ENCODE measurements around the gene GAA. TPM values are rescaled to one million over a fixed set of nuclear protein-coding genes. Genes with fewer than 3 reads are reported as not detected.

GAA gene
- total and polyA plus RNA-seq, 2 of the 13 experiments (the other 11 are each of a cell fraction or from before 2014, with no cell fraction given): 21.6 to 36.4 TPM

DNA sequence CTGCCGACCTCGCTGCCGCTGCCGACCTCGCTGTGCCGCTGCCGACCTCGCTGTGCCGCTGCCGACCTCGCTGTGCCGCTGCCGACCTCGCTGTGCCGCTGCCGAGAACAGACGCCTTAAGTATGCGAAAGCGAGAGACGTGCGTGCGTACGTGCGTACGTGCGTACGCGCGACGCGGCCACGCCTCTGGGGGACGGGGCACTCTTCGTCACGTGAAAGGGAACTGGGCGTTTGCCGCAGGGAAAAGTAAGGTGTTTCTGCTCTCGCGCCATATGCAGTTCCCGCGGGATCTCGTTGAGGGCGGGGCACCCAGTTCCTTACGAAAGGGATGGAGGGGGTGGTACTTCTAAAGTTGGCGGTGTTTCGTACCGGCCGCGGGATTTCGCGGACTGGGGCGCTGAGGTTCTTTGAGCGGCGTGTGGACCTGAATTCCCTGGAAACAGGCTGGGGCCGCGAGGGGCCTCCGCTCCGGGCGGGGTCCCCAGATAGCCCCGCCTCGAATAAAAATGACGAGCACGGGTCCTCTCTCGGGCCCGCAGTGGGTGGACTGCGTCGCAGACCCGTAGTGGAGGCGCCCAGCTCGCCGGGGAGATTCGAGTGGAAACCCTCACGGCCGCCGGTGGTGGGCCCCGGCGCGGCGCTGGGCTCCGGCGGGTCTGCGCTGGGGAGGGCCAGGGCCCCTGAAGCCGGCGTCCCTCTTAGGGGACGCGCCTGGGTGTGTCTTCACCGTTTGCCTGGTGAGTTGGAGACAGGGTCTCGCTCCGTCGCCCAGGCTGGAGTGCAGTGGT is 45.8 kb downstream of the GAA start, which contains the start of gene EIF4A3 (continued):
- TF ChIP-seq DZIP1 (CRISPR knock-in tag; IDR thresholded peaks at IDR 0.05): peak; percentile 62; the same call in 1 of the 2 replicates
- TF ChIP-seq SUZ12 (IDR thresholded peaks at IDR 0.05; ENCODE audit: low read depth, low read length): no peak
- peak; percentile 16 for TF ChIP-seq CBX1 (IDR thresholded peaks at IDR 0.05; ENCODE audit: low read depth)
- TF ChIP-seq, protein P1, sequence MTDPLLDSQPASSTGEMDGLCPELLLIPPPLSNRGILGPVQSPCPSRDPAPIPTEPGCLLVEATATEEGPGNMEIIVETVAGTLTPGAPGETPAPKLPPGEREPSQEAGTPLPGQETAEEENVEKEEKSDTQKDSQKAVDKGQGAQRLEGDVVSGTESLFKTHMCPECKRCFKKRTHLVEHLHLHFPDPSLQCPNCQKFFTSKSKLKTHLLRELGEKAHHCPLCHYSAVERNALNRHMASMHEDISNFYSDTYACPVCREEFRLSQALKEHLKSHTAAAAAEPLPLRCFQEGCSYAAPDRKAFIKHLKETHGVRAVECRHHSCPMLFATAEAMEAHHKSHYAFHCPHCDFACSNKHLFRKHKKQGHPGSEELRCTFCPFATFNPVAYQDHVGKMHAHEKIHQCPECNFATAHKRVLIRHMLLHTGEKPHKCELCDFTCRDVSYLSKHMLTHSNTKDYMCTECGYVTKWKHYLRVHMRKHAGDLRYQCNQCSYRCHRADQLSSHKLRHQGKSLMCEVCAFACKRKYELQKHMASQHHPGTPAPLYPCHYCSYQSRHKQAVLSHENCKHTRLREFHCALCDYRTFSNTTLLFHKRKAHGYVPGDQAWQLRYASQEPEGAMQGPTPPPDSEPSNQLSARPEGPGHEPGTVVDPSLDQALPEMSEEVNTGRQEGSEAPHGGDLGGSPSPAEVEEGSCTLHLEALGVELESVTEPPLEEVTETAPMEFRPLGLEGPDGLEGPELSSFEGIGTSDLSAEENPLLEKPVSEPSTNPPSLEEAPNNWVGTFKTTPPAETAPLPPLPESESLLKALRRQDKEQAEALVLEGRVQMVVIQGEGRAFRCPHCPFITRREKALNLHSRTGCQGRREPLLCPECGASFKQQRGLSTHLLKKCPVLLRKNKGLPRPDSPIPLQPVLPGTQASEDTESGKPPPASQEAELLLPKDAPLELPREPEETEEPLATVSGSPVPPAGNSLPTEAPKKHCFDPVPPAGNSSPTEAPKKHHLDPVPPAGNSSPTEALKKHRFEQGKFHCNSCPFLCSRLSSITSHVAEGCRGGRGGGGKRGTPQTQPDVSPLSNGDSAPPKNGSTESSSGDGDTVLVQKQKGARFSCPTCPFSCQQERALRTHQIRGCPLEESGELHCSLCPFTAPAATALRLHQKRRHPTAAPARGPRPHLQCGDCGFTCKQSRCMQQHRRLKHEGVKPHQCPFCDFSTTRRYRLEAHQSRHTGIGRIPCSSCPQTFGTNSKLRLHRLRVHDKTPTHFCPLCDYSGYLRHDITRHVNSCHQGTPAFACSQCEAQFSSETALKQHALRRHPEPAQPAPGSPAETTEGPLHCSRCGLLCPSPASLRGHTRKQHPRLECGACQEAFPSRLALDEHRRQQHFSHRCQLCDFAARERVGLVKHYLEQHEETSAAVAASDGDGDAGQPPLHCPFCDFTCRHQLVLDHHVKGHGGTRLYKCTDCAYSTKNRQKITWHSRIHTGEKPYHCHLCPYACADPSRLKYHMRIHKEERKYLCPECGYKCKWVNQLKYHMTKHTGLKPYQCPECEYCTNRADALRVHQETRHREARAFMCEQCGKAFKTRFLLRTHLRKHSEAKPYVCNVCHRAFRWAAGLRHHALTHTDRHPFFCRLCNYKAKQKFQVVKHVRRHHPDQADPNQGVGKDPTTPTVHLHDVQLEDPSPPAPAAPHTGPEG (CRISPR knock-in tag; IDR thresholded peaks at IDR 0.05): peak; percentile 82; the same call in 1 of the 2 replicates
- TF ChIP-seq SOX5 (CRISPR knock-in tag; IDR thresholded peaks at IDR 0.05; ENCODE audit: borderline replicate concordance): peak; percentile 78
- peak; percentile 80; the same call in 1 of the 2 replicates for TF ChIP-seq ZNF253 (CRISPR knock-in tag; IDR thresholded peaks at IDR 0.05; ENCODE audit: borderline replicate concordance)
- no peak for TF ChIP-seq ZNF549 (CRISPR knock-in tag; IDR thresholded peaks at IDR 0.05)
- TF ChIP-seq NCOR1 (IDR thresholded peaks at IDR 0.05; ENCODE audit: borderline replicate concordance, low read length): peak; percentile 27; the same call in 1 of the 2 replicates
- peak; percentile 94 for TF ChIP-seq ZNF776 (CRISPR knock-in tag; IDR thresholded peaks at IDR 0.05)
- peak; percentile 96 for TF ChIP-seq ARNTL (CRISPR knock-in tag; IDR thresholded peaks at IDR 0.05)
- peak; percentile 56; the same call in 1 of the 2 replicates for TF ChIP-seq CEBPB (IDR thresholded peaks at IDR 0.05; ENCODE audit: borderline replicate concordance, low read depth, low read length)
- 0 out of 2 replicates have a peak, but pooled peaks have one; percentile 91 for TF ChIP-seq SRY (CRISPR knock-in tag; IDR thresholded peaks at IDR 0.05)
- TF ChIP-seq HNRNPL (IDR thresholded peaks at IDR 0.05; ENCODE audit: low read depth, low read length): no peak
- TF ChIP-seq, protein P2, sequence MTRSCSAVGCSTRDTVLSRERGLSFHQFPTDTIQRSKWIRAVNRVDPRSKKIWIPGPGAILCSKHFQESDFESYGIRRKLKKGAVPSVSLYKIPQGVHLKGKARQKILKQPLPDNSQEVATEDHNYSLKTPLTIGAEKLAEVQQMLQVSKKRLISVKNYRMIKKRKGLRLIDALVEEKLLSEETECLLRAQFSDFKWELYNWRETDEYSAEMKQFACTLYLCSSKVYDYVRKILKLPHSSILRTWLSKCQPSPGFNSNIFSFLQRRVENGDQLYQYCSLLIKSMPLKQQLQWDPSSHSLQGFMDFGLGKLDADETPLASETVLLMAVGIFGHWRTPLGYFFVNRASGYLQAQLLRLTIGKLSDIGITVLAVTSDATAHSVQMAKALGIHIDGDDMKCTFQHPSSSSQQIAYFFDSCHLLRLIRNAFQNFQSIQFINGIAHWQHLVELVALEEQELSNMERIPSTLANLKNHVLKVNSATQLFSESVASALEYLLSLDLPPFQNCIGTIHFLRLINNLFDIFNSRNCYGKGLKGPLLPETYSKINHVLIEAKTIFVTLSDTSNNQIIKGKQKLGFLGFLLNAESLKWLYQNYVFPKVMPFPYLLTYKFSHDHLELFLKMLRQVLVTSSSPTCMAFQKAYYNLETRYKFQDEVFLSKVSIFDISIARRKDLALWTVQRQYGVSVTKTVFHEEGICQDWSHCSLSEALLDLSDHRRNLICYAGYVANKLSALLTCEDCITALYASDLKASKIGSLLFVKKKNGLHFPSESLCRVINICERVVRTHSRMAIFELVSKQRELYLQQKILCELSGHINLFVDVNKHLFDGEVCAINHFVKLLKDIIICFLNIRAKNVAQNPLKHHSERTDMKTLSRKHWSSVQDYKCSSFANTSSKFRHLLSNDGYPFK (CRISPR knock-in tag; IDR thresholded peaks at IDR 0.05; ENCODE audit: borderline replicate concordance): peak; percentile 76; the same call in 1 of the 2 replicates
- TF ChIP-seq SP5 (CRISPR knock-in tag; IDR thresholded peaks at IDR 0.05; ENCODE audit: borderline replicate concordance, low read depth): peak; percentile 95
- 0 out of 2 replicates have a peak, but pooled peaks have one; percentile 36 for TF ChIP-seq ZNF251 (CRISPR knock-in tag; IDR thresholded peaks at IDR 0.05)
- TF ChIP-seq HOXA3 (CRISPR knock-in tag; IDR thresholded peaks at IDR 0.05): peak; percentile 95
- peak; percentile 18; the same call in 1 of the 2 replicates for TF ChIP-seq HOXD1 (CRISPR knock-in tag; IDR thresholded peaks at IDR 0.05)

Measured in HepG2 (cell line).